ENCODE data around the gene ANK3. TPM values are rescaled to one million over a fixed set of nuclear protein-coding genes. Genes with fewer than 3 reads are reported as not detected.

Gene ANK3
- polyA plus RNA-seq, 1 donor, result 89.1 TPM

- Histone ChIP-seq H3K27me3 (ENCODE audit: control insufficient read depth, insufficient read depth, low read length) (no peaks in the 10 kb centered on the region), H3K4me1 (ENCODE audit: control insufficient read depth, insufficient read depth, low read length) (peaks cover 2% of the 10 kb centered on the region), H3K9me3 (ENCODE audit: control insufficient read depth, low read depth, low read length) (no peaks in the 10 kb centered on the region), H3K36me3 (ENCODE audit: control insufficient read depth, insufficient read depth, low read length) (peaks cover 8% of the 10 kb centered on the region), H3K27ac (ENCODE audit: low read length) (no peak overlapping the region), H3K4me3 (ENCODE audit: low read length) (no peak overlapping the region)
- no peak for DNase-seq
- WGBS (ENCODE audit: insufficient coverage, low lambda C conversion rate), result no CpG with 5 or more reads among the region's 4 CpGs
These were observed 287.9 kb downstream of the ANK3 start for GRCh38 chr10:60101821-60102220.

GRCh38 chr10:60099998-60100747 lies 289.5 kb downstream of the ANK3 start:
- peak; percentile 17 to 46 for DNase-seq
- Histone ChIP-seq H3K4me1 (ENCODE audit: control insufficient read depth, insufficient read depth, low read length) (peaks cover 3% of the 10 kb centered on the region), H3K36me3 (ENCODE audit: control insufficient read depth, insufficient read depth, low read length) (peaks cover 8% of the 10 kb centered on the region), H3K4me3 (ENCODE audit: low read length) (no peak overlapping the region), H3K27me3 (ENCODE audit: control insufficient read depth, insufficient read depth, low read length) (no peaks in the 10 kb centered on the region), H3K9me3 (ENCODE audit: control insufficient read depth, low read depth, low read length) (no peaks in the 10 kb centered on the region), H3K27ac (ENCODE audit: low read length) (no peak overlapping the region)
- WGBS (ENCODE audit: insufficient coverage, low lambda C conversion rate), result 74% methylated on average over 2 of the region's 2 CpGs

GRCh38 chr10:60098677-60099601 lies 290.7 kb downstream of the ANK3 start:
- H3K4me1 ChIP-seq (ENCODE audit: control insufficient read depth, insufficient read depth, low read length), result peaks cover 3% of the 10 kb centered on the region
- no peaks in the 10 kb centered on the region for H3K9me3 ChIP-seq (ENCODE audit: control insufficient read depth, low read depth, low read length)
- H3K4me3 ChIP-seq (ENCODE audit: low read length), result no peak overlapping the region
- peak; percentile 18 to 46 for DNase-seq
- H3K27me3 ChIP-seq (ENCODE audit: control insufficient read depth, insufficient read depth, low read length), result no peaks in the 10 kb centered on the region
- H3K36me3 ChIP-seq (ENCODE audit: control insufficient read depth, insufficient read depth, low read length), result peaks cover 12% of the 10 kb centered on the region
- H3K27ac ChIP-seq (ENCODE audit: low read length), result no peak overlapping the region
- 50% methylated on average over 2 of the region's 4 CpGs for whole genome bisulfite sequencing (ENCODE audit: insufficient coverage, low lambda C conversion rate)

- WGBS (ENCODE audit: insufficient coverage, low lambda C conversion rate), result 27% methylated on average over 3 of the region's 5 CpGs
- H3K27me3 ChIP-seq (ENCODE audit: control insufficient read depth, insufficient read depth, low read length), result no peaks in the 10 kb centered on the region
- H3K9me3 ChIP-seq (ENCODE audit: control insufficient read depth, low read depth, low read length), result no peaks in the 10 kb centered on the region
- no peak overlapping the region for H3K4me3 ChIP-seq (ENCODE audit: low read length)
- H3K4me1 ChIP-seq (ENCODE audit: control insufficient read depth, insufficient read depth, low read length), result peaks cover 3% of the 10 kb centered on the region
- peak; percentile 26 to 67 for DNase-seq
- H3K27ac ChIP-seq (ENCODE audit: low read length), result peak overlapping the region; percentile 18
- H3K36me3 ChIP-seq (ENCODE audit: control insufficient read depth, insufficient read depth, low read length), result peaks cover 6% of the 10 kb centered on the region
These were observed 292.7 kb downstream of the ANK3 start for GRCh38 chr10:60096761-60097513.

GRCh38 chr10:60093317-60093716 lies 296.4 kb downstream of the ANK3 start:
- WGBS (ENCODE audit: insufficient coverage, low lambda C conversion rate), result no CpG with 5 or more reads among the region's 3 CpGs
- no peak for DNase-seq
- no peaks in the 10 kb centered on the region for H3K27me3 ChIP-seq (ENCODE audit: control insufficient read depth, insufficient read depth, low read length)
- H3K9me3 ChIP-seq (ENCODE audit: control insufficient read depth, low read depth, low read length), result no peaks in the 10 kb centered on the region
- H3K4me3 ChIP-seq (ENCODE audit: low read length), result no peak overlapping the region
- H3K36me3 ChIP-seq (ENCODE audit: control insufficient read depth, insufficient read depth, low read length), result peaks cover 8% of the 10 kb centered on the region
- no peak overlapping the region for H3K27ac ChIP-seq (ENCODE audit: low read length)
- peaks cover 3% of the 10 kb centered on the region for H3K4me1 ChIP-seq (ENCODE audit: control insufficient read depth, insufficient read depth, low read length)

GRCh38 chr10:60086862-60087261 lies 302.8 kb downstream of the ANK3 start:
- Histone ChIP-seq H3K4me1 (ENCODE audit: control insufficient read depth, insufficient read depth, low read length) (no peaks in the 10 kb centered on the region), H3K27me3 (ENCODE audit: control insufficient read depth, insufficient read depth, low read length) (no peaks in the 10 kb centered on the region), H3K9me3 (ENCODE audit: control insufficient read depth, low read depth, low read length) (no peaks in the 10 kb centered on the region), H3K27ac (ENCODE audit: low read length) (no peak overlapping the region), H3K36me3 (ENCODE audit: control insufficient read depth, insufficient read depth, low read length) (peaks cover 29% of the 10 kb centered on the region), H3K4me3 (ENCODE audit: low read length) (no peak overlapping the region)
- no CpG with 5 or more reads among the region's 2 CpGs for WGBS (ENCODE audit: insufficient coverage, low lambda C conversion rate)
- no peak for DNase-seq

GRCh38 chr10:60086421-60086820 lies 303.3 kb downstream of the ANK3 start:
- WGBS (ENCODE audit: insufficient coverage, low lambda C conversion rate), result no CpG with 5 or more reads among the region's 4 CpGs
- H3K27ac ChIP-seq (ENCODE audit: low read length), result no peak overlapping the region
- H3K4me3 ChIP-seq (ENCODE audit: low read length), result no peak overlapping the region
- H3K9me3 ChIP-seq (ENCODE audit: control insufficient read depth, low read depth, low read length), result no peaks in the 10 kb centered on the region
- no peak for DNase-seq
- no peaks in the 10 kb centered on the region for H3K27me3 ChIP-seq (ENCODE audit: control insufficient read depth, insufficient read depth, low read length)
- no peaks in the 10 kb centered on the region for H3K4me1 ChIP-seq (ENCODE audit: control insufficient read depth, insufficient read depth, low read length)
- H3K36me3 ChIP-seq (ENCODE audit: control insufficient read depth, insufficient read depth, low read length), result peaks cover 29% of the 10 kb centered on the region

GRCh38 chr10:60082744-60083344 lies 306.8 kb downstream of the ANK3 start:
- no peak for DNase-seq
- Histone ChIP-seq H3K27ac (ENCODE audit: low read length) (no peak overlapping the region), H3K9me3 (ENCODE audit: control insufficient read depth, low read depth, low read length) (no peaks in the 10 kb centered on the region), H3K36me3 (ENCODE audit: control insufficient read depth, insufficient read depth, low read length) (peaks cover 39% of the 10 kb centered on the region), H3K4me1 (ENCODE audit: control insufficient read depth, insufficient read depth, low read length) (no peaks in the 10 kb centered on the region), H3K27me3 (ENCODE audit: control insufficient read depth, insufficient read depth, low read length) (no peaks in the 10 kb centered on the region), H3K4me3 (ENCODE audit: low read length) (no peak overlapping the region)
- no CpG with 5 or more reads among the region's 5 CpGs for WGBS (ENCODE audit: insufficient coverage, low lambda C conversion rate)

GRCh38 chr10:60082341-60082740 lies 307.3 kb downstream of the ANK3 start:
- Histone ChIP-seq H3K27ac (ENCODE audit: low read length) (no peak overlapping the region), H3K36me3 (ENCODE audit: control insufficient read depth, insufficient read depth, low read length) (peaks cover 38% of the 10 kb centered on the region), H3K27me3 (ENCODE audit: control insufficient read depth, insufficient read depth, low read length) (no peaks in the 10 kb centered on the region), H3K9me3 (ENCODE audit: control insufficient read depth, low read depth, low read length) (no peaks in the 10 kb centered on the region), H3K4me1 (ENCODE audit: control insufficient read depth, insufficient read depth, low read length) (no peaks in the 10 kb centered on the region), H3K4me3 (ENCODE audit: low read length) (no peak overlapping the region)
- 90% methylated on average over 2 of the region's 6 CpGs for WGBS (ENCODE audit: insufficient coverage, low lambda C conversion rate)
- DNase-seq, result no peak
